Upper lobe of left lung (tissue), 4 donors: Measurements from ENCODE around the gene KLHL29.

Source experiments
- CTCF ChIP-seq, 6 experiments: fragments of 450-650 bp in 4 of 6; fragments of 200-600 bp in 2 of 6; sonication (generic) in 2 of 6; IDR thresholded peaks; one replicate each; pipeline ENCODE4 v1.5.1; 2016 to 2019; ENCODE audit warnings: antibody characterized with exemption in 6 of 6
- EP300 ChIP-seq, 4 donors: sonication (generic); formaldehyde crosslinking; IDR thresholded peaks; one replicate each; pipeline ENCODE4 v1.5.1; 2017; ENCODE audit warnings: antibody characterized with exemption in 4 of 4, control low read depth in 2 of 4
- POLR2A ChIP-seq, 4 donors: fragments of 450-650 bp; IDR thresholded peaks; one replicate each; pipeline ENCODE4 v1.5.1; 2016 to 2017; ENCODE audit warnings: antibody characterized with exemption in 4 of 4, mild to moderate bottlenecking in 2 of 4

GRCh38 chr2:23679044-23679443 lies 294.1 kb downstream of the KLHL29 start:
- TF ChIP-seq POLR2A (IDR thresholded peaks at IDR 0.05): no peak
- no peak for TF ChIP-seq CTCF (IDR thresholded peaks at IDR 0.05)
- TF ChIP-seq EP300 (IDR thresholded peaks at IDR 0.05): no peak
